IPS-18a (cell line): ENCODE measurements around the gene SOX9.
"Not testable (repeated sequence)": the region's sequence is repeated elsewhere in the genome, so short reads cannot be mapped to it uniquely, and the experiment has no call there.

Experiments
- H3K27ac ChIP-seq: one replicate; pipeline ENCODE4 v1.5.1; 2013; ENCODE audit warnings: low read length
- H3K27me3 ChIP-seq: one replicate; pipeline ENCODE4 v1.6.1; 2013; ENCODE audit warnings: mild to moderate bottlenecking, low read length; ENCODE audit not compliant: control insufficient read depth, insufficient read depth
- H3K36me3 ChIP-seq: one replicate; pipeline ENCODE4 v1.6.1; 2013; ENCODE audit warnings: low read depth, low read length; ENCODE audit not compliant: control insufficient read depth
- H3K4me1 ChIP-seq: one replicate; pipeline ENCODE4 v1.6.1; 2013; ENCODE audit warnings: low read depth, low read length; ENCODE audit not compliant: control insufficient read depth
- H3K4me3 ChIP-seq: one replicate; pipeline ENCODE4 v1.5.1; 2013; ENCODE audit warnings: low read length
- H3K9ac ChIP-seq: one replicate; pipeline ENCODE4 v1.6.1; 2013; ENCODE audit warnings: mild to moderate bottlenecking, low read length, moderate library complexity
- H3K9me3 ChIP-seq: one replicate; pipeline ENCODE4 v1.6.1; 2013; ENCODE audit warnings: low read depth, low read length; ENCODE audit not compliant: control insufficient read depth

The SOX9 gene

GRCh38 chr17:72134608-72135394, 14.0 kb downstream of the SOX9 start:
- Histone ChIP-seq H3K27me3 (no peaks in the 10 kb centered on the region), H3K9me3 (no peaks in the 10 kb centered on the region), H3K4me1 (no peaks in the 10 kb centered on the region), H3K36me3 (no peaks in the 10 kb centered on the region), H3K4me3 (no peak overlapping the region), H3K9ac (no peak overlapping the region), H3K27ac (no peak overlapping the region)

GRCh38 chr17:72135546-72136325, 14.9 kb downstream of the SOX9 start:
- Histone ChIP-seq H3K4me1 (no peaks in the 10 kb centered on the region), H3K9me3 (no peaks in the 10 kb centered on the region), H3K4me3 (no peak overlapping the region), H3K27me3 (no peaks in the 10 kb centered on the region), H3K36me3 (no peaks in the 10 kb centered on the region), H3K9ac (no peak overlapping the region), H3K27ac (no peak overlapping the region)

DNA sequence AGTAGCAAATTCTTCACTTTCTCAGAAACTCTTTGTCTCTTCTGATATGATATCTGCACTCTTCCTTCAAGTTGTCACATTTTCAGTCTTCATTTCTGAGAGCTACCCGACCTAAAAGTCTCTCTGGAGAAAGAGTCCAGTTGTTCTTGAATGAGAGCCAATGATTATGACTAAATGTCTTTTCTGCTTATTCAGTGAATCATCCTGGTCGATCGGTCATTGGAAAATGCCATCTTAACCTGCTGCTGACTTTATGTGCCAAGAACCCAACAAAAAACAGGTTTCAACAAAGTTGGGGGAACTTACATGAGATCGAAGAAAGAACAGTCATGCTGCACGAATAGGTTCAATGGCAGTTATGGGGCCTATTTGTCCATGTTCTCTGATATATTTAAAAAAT, 15.9 kb downstream of the SOX9 start:
- Histone ChIP-seq H3K27me3 (no peaks in the 10 kb centered on the region), H3K9ac (no peak overlapping the region), H3K9me3 (no peaks in the 10 kb centered on the region), H3K36me3 (no peaks in the 10 kb centered on the region), H3K27ac (no peak overlapping the region), H3K4me1 (no peaks in the 10 kb centered on the region), H3K4me3 (no peak overlapping the region)

DNA sequence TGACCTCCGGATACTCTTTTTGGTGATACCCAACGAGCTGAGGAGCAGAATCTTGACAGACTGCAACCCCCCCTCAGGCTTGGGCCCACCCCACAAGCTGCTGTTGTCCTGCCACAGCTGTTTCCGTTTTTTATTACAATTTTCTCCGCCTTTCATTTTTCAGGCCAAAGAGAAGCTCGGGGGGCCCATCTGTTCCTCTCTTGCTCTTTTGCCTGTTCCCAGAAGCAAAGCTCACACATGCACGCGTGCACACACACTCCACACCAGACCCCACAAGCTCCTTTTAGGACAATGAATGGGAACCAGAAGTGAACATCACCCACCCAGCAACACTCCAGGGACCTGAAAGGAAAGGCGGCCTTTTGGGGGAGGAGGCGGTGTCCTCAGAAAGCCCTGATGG, 16.3 kb downstream of the SOX9 start:
- Histone ChIP-seq H3K9me3 (no peaks in the 10 kb centered on the region), H3K36me3 (no peaks in the 10 kb centered on the region), H3K9ac (no peak overlapping the region), H3K27me3 (no peaks in the 10 kb centered on the region), H3K4me3 (no peak overlapping the region), H3K27ac (no peak overlapping the region), H3K4me1 (no peaks in the 10 kb centered on the region)

- Histone ChIP-seq H3K4me1 (no peaks in the 10 kb centered on the region), H3K36me3 (no peaks in the 10 kb centered on the region), H3K27me3 (no peaks in the 10 kb centered on the region), H3K4me3 (no peak overlapping the region), H3K27ac (no peak overlapping the region), H3K9ac (no peak overlapping the region), H3K9me3 (no peaks in the 10 kb centered on the region)
Observed at GRCh38 chr17:72139212-72139611, 18.4 kb downstream of the SOX9 start.

DNA sequence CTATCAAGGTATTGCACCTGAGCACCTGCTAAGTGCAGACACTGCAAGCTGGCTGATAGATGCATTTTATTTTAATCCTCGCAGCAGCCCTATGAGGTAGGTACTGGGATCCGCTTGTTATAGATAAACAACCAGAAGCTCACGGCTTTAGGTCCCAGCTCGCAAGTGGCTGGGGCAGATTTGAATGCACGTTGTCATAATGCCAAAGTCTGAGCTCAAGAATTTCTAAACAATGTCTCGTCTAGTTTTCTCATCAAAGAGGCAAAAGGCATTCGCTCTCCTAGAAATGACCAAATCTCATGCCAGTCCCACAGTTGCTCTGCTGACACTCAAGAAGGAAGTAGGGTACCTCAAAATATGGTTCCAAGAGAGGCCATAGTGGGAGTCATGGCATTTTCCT, 20.5 kb downstream of the SOX9 start:
- H3K4me3 ChIP-seq: no peak overlapping the region
- no peak overlapping the region for H3K27ac ChIP-seq
- no peaks in the 10 kb centered on the region for H3K36me3 ChIP-seq
- H3K27me3 ChIP-seq: no peaks in the 10 kb centered on the region
- H3K9me3 ChIP-seq: no peaks in the 10 kb centered on the region
- H3K4me1 ChIP-seq: no peaks in the 10 kb centered on the region
- no peak overlapping the region for H3K9ac ChIP-seq

GRCh38 chr17:72142097-72142496, 21.3 kb downstream of the SOX9 start:
- not testable (repeated sequence) for H3K27me3 ChIP-seq, H3K9ac ChIP-seq, H3K9me3 ChIP-seq, H3K4me1 ChIP-seq, H3K36me3 ChIP-seq, H3K27ac ChIP-seq, H3K4me3 ChIP-seq

- H3K9ac ChIP-seq: no peak overlapping the region
- H3K4me3 ChIP-seq: no peak overlapping the region
- no peaks in the 10 kb centered on the region for H3K9me3 ChIP-seq
- H3K36me3 ChIP-seq: no peaks in the 10 kb centered on the region
- H3K27me3 ChIP-seq: no peaks in the 10 kb centered on the region
- H3K27ac ChIP-seq: no peak overlapping the region
- H3K4me1 ChIP-seq: no peaks in the 10 kb centered on the region
Observed at GRCh38 chr17:72142614-72143013, 21.8 kb downstream of the SOX9 start.

DNA sequence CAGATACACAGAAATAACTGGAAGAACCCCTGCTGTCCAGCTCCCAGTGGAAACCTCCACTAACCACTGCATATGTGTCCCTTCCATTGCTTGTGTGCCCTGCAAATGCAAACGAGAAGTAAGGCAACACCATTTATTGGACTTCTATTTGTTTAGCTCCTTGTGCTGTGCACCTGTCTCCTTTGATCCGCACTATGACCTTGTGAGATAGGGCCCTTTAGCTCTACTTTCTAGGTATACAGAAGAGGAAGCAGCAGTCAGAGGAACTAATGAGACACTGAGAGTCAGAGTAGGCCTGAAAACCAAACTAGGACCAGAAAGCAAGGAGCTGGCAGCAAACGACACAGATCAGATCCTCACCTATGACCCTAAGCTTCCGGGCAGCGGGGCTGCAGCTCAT, 22.4 kb downstream of the SOX9 start:
- H3K9me3 ChIP-seq: no peaks in the 10 kb centered on the region
- H3K4me3 ChIP-seq: no peak overlapping the region
- no peaks in the 10 kb centered on the region for H3K4me1 ChIP-seq
- no peak overlapping the region for H3K27ac ChIP-seq
- H3K36me3 ChIP-seq: no peaks in the 10 kb centered on the region
- H3K9ac ChIP-seq: no peak overlapping the region
- H3K27me3 ChIP-seq: no peaks in the 10 kb centered on the region

GRCh38 chr17:72144101-72144500, 23.3 kb downstream of the SOX9 start:
- Histone ChIP-seq H3K36me3 (no peaks in the 10 kb centered on the region), H3K9me3 (no peaks in the 10 kb centered on the region), H3K4me3 (no peak overlapping the region), H3K4me1 (no peaks in the 10 kb centered on the region), H3K9ac (no peak overlapping the region), H3K27ac (no peak overlapping the region), H3K27me3 (no peaks in the 10 kb centered on the region)

- no peaks in the 10 kb centered on the region for H3K27me3 ChIP-seq
- H3K4me1 ChIP-seq: peaks cover 4% of the 10 kb centered on the region
- no peaks in the 10 kb centered on the region for H3K36me3 ChIP-seq
- no peak overlapping the region for H3K4me3 ChIP-seq
- no peak overlapping the region for H3K9ac ChIP-seq
- H3K9me3 ChIP-seq: no peaks in the 10 kb centered on the region
- H3K27ac ChIP-seq: no peak overlapping the region
Observed at GRCh38 chr17:72145562-72145961, 24.7 kb downstream of the SOX9 start.

GRCh38 chr17:72145962-72146361, 25.1 kb downstream of the SOX9 start:
- H3K36me3 ChIP-seq: no peaks in the 10 kb centered on the region
- H3K9me3 ChIP-seq: no peaks in the 10 kb centered on the region
- H3K27me3 ChIP-seq: no peaks in the 10 kb centered on the region

More at GRCh38 chr17:72145962-72146361, 25.1 kb downstream of the SOX9 start:
- Histone ChIP-seq H3K4me1 (peaks cover 6% of the 10 kb centered on the region), H3K4me3 (no peak overlapping the region), H3K27ac (no peak overlapping the region), H3K9ac (no peak overlapping the region)
